ENCODE measurements around the gene APOL2. TPM values are rescaled to one million over a fixed set of nuclear protein-coding genes. Genes with fewer than 3 reads are reported as not detected.

APOL2 gene
- total and polyA plus RNA-seq, 4 donors = 29.5 to 46.3 (median 35.3) TPM

GRCh38 chr22:36247955-36248354 lies 8.6 kb upstream of the APOL2 start:
- 80 to 94% methylated on average over 5 of the region's 5 CpGs for WGBS, 2 donors
- no peaks in the 10 kb centered on the region for H3K27me3 ChIP-seq (ENCODE audit: control insufficient read depth in 3 of 3, insufficient read depth in 3 of 3, low read length in 2 of 3)
- no peak for TF ChIP-seq CTCF (IDR thresholded peaks at IDR 0.05; ENCODE audit: control extremely low read depth, extremely low read depth)
- no peak for ATAC-seq (ENCODE audit: insufficient read depth, low FRiP score)
- no peak for DNase-seq
- H3K36me3 ChIP-seq (ENCODE audit: control insufficient read depth in 4 of 4, insufficient read depth in 4 of 4, low read length in 4 of 4) = no peaks in the 10 kb centered on the region
- no peaks in the 10 kb centered on the region for H3K9me3 ChIP-seq (ENCODE audit: control insufficient read depth in 4 of 4, insufficient read depth in 3 of 4, low read length in 3 of 4)
- no peak overlapping the region for H3K27ac ChIP-seq (ENCODE audit: low read depth in 1 of 2, low read length in 1 of 2)
- H3K9ac ChIP-seq (ENCODE audit: insufficient read depth in 1 of 2, low read length in 2 of 2) = no peak overlapping the region
- H3K4me3 ChIP-seq = no peak overlapping the region
- H3K4me1 ChIP-seq (ENCODE audit: control insufficient read depth in 5 of 5, insufficient read depth in 5 of 5, low read length in 5 of 5) = peaks cover 0 to 10% (median under 1%) of the 10 kb centered on the region in 5 donors

- H3K27ac ChIP-seq (ENCODE audit: low read depth in 1 of 2, low read length in 1 of 2) = no peak overlapping the region
- no peak for TF ChIP-seq CTCF (IDR thresholded peaks at IDR 0.05; ENCODE audit: control extremely low read depth, extremely low read depth)
- no peaks in the 10 kb centered on the region for H3K27me3 ChIP-seq (ENCODE audit: control insufficient read depth in 3 of 3, insufficient read depth in 3 of 3, low read length in 2 of 3)
- no peaks in the 10 kb centered on the region for H3K9me3 ChIP-seq (ENCODE audit: control insufficient read depth in 4 of 4, insufficient read depth in 3 of 4, low read length in 3 of 4)
- DNase-seq = no peak
- H3K4me3 ChIP-seq = no peak overlapping the region
- WGBS, 2 donors = 82 to 94% methylated on average over 3 of the region's 3 CpGs
- no peak for ATAC-seq (ENCODE audit: insufficient read depth, low FRiP score)
- H3K9ac ChIP-seq (ENCODE audit: insufficient read depth in 1 of 2, low read length in 2 of 2) = no peak overlapping the region
- H3K4me1 ChIP-seq (ENCODE audit: control insufficient read depth in 5 of 5, insufficient read depth in 5 of 5, low read length in 5 of 5) = peaks cover 0 to 10% (median 0%) of the 10 kb centered on the region in 5 donors
- H3K36me3 ChIP-seq (ENCODE audit: control insufficient read depth in 4 of 4, insufficient read depth in 4 of 4, low read length in 4 of 4) = no peaks in the 10 kb centered on the region
Measured at GRCh38 chr22:36246718-36247117, 7.4 kb upstream of the APOL2 start.

- Histone ChIP-seq H3K27ac (ENCODE audit: low read depth in 1 of 2, low read length in 1 of 2) (no peak overlapping the region), H3K4me3 (no peak overlapping the region), H3K27me3 (ENCODE audit: control insufficient read depth in 3 of 3, insufficient read depth in 3 of 3, low read length in 2 of 3) (no peaks in the 10 kb centered on the region), H3K4me1 (ENCODE audit: control insufficient read depth in 5 of 5, insufficient read depth in 5 of 5, low read length in 5 of 5) (peaks cover 0 to 10% (median 0%) of the 10 kb centered on the region in 5 donors), H3K9ac (ENCODE audit: insufficient read depth in 1 of 2, low read length in 2 of 2) (no peak overlapping the region), H3K36me3 (ENCODE audit: control insufficient read depth in 4 of 4, insufficient read depth in 4 of 4, low read length in 4 of 4) (no peaks in the 10 kb centered on the region), H3K9me3 (ENCODE audit: control insufficient read depth in 4 of 4, insufficient read depth in 3 of 4, low read length in 3 of 4) (no peaks in the 10 kb centered on the region)
- no peak for DNase-seq
- WGBS, 2 donors = 69 to 95% methylated on average over 4 of the region's 4 CpGs
- ATAC-seq (ENCODE audit: insufficient read depth, low FRiP score) = no peak
- TF ChIP-seq CTCF (IDR thresholded peaks at IDR 0.05; ENCODE audit: control extremely low read depth, extremely low read depth) = no peak
Measured at GRCh38 chr22:36245805-36246356, 6.6 kb upstream of the APOL2 start.
